Gastroesophageal sphincter (tissue), 3 donors: ENCODE measurements around the gene SLC37A4.

Source experiments
- EP300 ChIP-seq: sonication (generic); formaldehyde crosslinking; IDR thresholded peaks from one replicate; pipeline ENCODE4 v1.6.1; 2017; ENCODE audit warnings: antibody characterized with exemption, mild to moderate bottlenecking
- POLR2A ChIP-seq, 2 donors: fragments of 450-650 bp; IDR thresholded peaks; one replicate each; pipeline ENCODE4 v1.6.1; 2017; ENCODE audit warnings: antibody characterized with exemption in 2 of 2, mild to moderate bottlenecking in 2 of 2, moderate library complexity in 1 of 2
- POLR2AphosphoS5 ChIP-seq: sonication (generic); formaldehyde crosslinking; IDR thresholded peaks from one replicate; pipeline ENCODE4 v1.6.1; 2017; ENCODE audit warnings: antibody characterized with exemption
- TF ChIP-seq, protein P1 (sequence below), 4 experiments: fragments of 200-600 bp in 2 of 4; fragments of 450-650 bp in 2 of 4; sonication (generic) in 1 of 4; IDR thresholded peaks; one replicate each; pipeline ENCODE4 v1.5.1; 2017 to 2019; ENCODE audit warnings: antibody characterized with exemption in 4 of 4, mild to moderate bottlenecking in 2 of 4, moderate library complexity in 2 of 4

- TF ChIP-seq, protein P1, sequence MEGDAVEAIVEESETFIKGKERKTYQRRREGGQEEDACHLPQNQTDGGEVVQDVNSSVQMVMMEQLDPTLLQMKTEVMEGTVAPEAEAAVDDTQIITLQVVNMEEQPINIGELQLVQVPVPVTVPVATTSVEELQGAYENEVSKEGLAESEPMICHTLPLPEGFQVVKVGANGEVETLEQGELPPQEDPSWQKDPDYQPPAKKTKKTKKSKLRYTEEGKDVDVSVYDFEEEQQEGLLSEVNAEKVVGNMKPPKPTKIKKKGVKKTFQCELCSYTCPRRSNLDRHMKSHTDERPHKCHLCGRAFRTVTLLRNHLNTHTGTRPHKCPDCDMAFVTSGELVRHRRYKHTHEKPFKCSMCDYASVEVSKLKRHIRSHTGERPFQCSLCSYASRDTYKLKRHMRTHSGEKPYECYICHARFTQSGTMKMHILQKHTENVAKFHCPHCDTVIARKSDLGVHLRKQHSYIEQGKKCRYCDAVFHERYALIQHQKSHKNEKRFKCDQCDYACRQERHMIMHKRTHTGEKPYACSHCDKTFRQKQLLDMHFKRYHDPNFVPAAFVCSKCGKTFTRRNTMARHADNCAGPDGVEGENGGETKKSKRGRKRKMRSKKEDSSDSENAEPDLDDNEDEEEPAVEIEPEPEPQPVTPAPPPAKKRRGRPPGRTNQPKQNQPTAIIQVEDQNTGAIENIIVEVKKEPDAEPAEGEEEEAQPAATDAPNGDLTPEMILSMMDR (IDR thresholded peaks at IDR 0.05), result no peak
- TF ChIP-seq EP300 (no peak), POLR2AphosphoS5 (no peak), POLR2A (IDR thresholded peaks at IDR 0.05) (no peak)
Observed at GRCh38 chr11:119038884-119039283, 8.2 kb upstream of the SLC37A4 start.
